Tibial artery (tissue), 4 donors: ENCODE results near the gene IGSF9B.

Experiments
- DNase-seq, 2 donors: peaks; one replicate each; pipeline ENCODE4 v3.0.0-alpha.2; 2019
- H3K27ac ChIP-seq, 2 donors: fragments of 200-600 bp; sonication (generic) in 1 of 2; 1 replicate in 1 of 2; 2 replicates in 1 of 2; pipeline ENCODE4 v1.5.1; 2018 to 2019; ENCODE audit warnings: mild to moderate bottlenecking in 1 of 2
- H3K27me3 ChIP-seq, 2 donors: fragments of 200-600 bp; sonication (generic) in 1 of 2; one replicate each; pipeline versions ENCODE4 v1.5.1 to v1.6.0; 2016 to 2019
- H3K36me3 ChIP-seq, 3 donors: fragments of 200-600 bp; sonication (generic) in 2 of 3; one replicate each; pipeline ENCODE4 v1.5.1; 2016 to 2019; ENCODE audit warnings: mild to moderate bottlenecking in 2 of 3
- H3K4me1 ChIP-seq, 4 donors: fragments of 200-600 bp; sonication (generic) in 2 of 4; 1 replicate in 3 of 4; 2 replicates in 1 of 4; pipeline ENCODE4 v1.5.1; 2016 to 2019
- H3K4me3 ChIP-seq, 2 donors: fragments of 200-600 bp; sonication (generic) in 1 of 2; 1 replicate in 1 of 2; 2 replicates in 1 of 2; pipeline ENCODE4 v1.5.1; 2018 to 2019; ENCODE audit warnings: mild to moderate bottlenecking in 2 of 2
- H3K9me3 ChIP-seq, 3 donors: fragments of 200-600 bp; sonication (generic) in 1 of 3; one replicate each; pipeline ENCODE4 v1.5.1; 2016 to 2019
- CTCF ChIP-seq, 2 experiments: fragments of 200-600 bp in 1 of 2; fragments of 450-650 bp in 1 of 2; IDR thresholded peaks; one replicate each; pipeline ENCODE4 v1.5.1; 2017 to 2019; ENCODE audit warnings: antibody characterized with exemption in 2 of 2, mild to moderate bottlenecking in 1 of 2, moderate library complexity in 1 of 2
- intact Hi-C: fragments of 100-400 bp; cut with DNase I; formaldehyde crosslinking; loops from one replicate; pipeline ENCODE4 v1.15.0; 2023; ENCODE audit warnings: low total_unique reads

IGSF9B gene

GRCh38 chr11:133895061-133895479 lies 61.7 kb downstream of the IGSF9B start:
- Histone ChIP-seq H3K27ac (no peak overlapping the region), H3K27me3 (no peaks in the 10 kb centered on the region), H3K9me3 (no peaks in the 10 kb centered on the region), H3K4me3 (no peak overlapping the region), H3K4me1 (peaks cover 0 to 8% (median 0%) of the 10 kb centered on the region in 4 donors), H3K36me3 (peaks cover 0 to 36% (median 15%) of the 10 kb centered on the region in 3 donors)
- no peak for TF ChIP-seq CTCF (IDR thresholded peaks at IDR 0.05)
- intact Hi-C loops = no loop called here
- peak in 1 of 2 donors; percentile 31 for DNase-seq

- Histone ChIP-seq H3K9me3 (no peaks in the 10 kb centered on the region), H3K4me3 (no peak overlapping the region), H3K27ac (no peak overlapping the region), H3K36me3 (peaks cover 0 to 20% (median 11%) of the 10 kb centered on the region in 3 donors), H3K27me3 (no peaks in the 10 kb centered on the region), H3K4me1 (peaks cover 0 to 8% (median 0%) of the 10 kb centered on the region in 4 donors)
- intact Hi-C loops = no loop called here
- peak in 1 of 2 donors; percentile 32 for DNase-seq
- no peak for TF ChIP-seq CTCF (IDR thresholded peaks at IDR 0.05)
Observed at GRCh38 chr11:133893381-133893780, 63.4 kb downstream of the IGSF9B start.

GRCh38 chr11:133892584-133893380 lies 64.0 kb downstream of the IGSF9B start:
- TF ChIP-seq CTCF (IDR thresholded peaks at IDR 0.05) = no peak
- no peak overlapping the region for H3K4me3 ChIP-seq
- no peak overlapping the region for H3K27ac ChIP-seq
- peaks cover 0 to 14% (median 11%) of the 10 kb centered on the region in 3 donors for H3K36me3 ChIP-seq
- H3K4me1 ChIP-seq = peaks cover 0 to 8% (median 0%) of the 10 kb centered on the region in 4 donors
- DNase-seq = peak in 1 of 2 donors; percentile 47
- intact Hi-C loops = no loop called here
- no peaks in the 10 kb centered on the region for H3K9me3 ChIP-seq
- H3K27me3 ChIP-seq = no peaks in the 10 kb centered on the region

GRCh38 chr11:133892126-133892525 lies 64.6 kb downstream of the IGSF9B start:
- Histone ChIP-seq H3K9me3 (no peaks in the 10 kb centered on the region), H3K27ac (no peak overlapping the region), H3K36me3 (peaks cover 0 to 7% (median 5%) of the 10 kb centered on the region in 3 donors), H3K4me3 (no peak overlapping the region), H3K4me1 (peaks cover 0 to 8% (median 0%) of the 10 kb centered on the region in 4 donors), H3K27me3 (no peaks in the 10 kb centered on the region)
- TF ChIP-seq CTCF (IDR thresholded peaks at IDR 0.05) = no peak
- DNase-seq = no peak
- intact Hi-C loops = no loop called here

DNA sequence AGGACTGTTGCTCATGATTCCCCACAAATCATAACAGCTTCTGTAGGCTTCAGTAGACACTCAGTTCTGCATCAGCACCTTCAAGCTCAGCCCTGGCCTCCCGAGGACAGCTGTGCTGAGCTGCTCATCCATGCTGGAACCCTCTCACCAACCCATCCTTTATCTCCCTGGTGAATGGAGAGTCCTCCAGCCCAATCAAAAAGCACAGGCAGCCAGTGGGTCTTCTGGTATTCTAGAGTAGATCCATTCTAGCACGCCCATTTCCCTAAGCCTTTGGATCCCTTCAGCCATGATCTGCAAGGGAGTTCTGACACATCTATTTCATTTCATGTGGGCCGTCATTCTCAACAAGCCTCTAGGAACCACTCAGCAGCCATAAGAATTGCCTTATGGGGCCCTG lies 66.9 kb downstream of the IGSF9B start:
- TF ChIP-seq CTCF (IDR thresholded peaks at IDR 0.05) = no peak
- H3K9me3 ChIP-seq = no peaks in the 10 kb centered on the region
- H3K27ac ChIP-seq = no peak overlapping the region
- DNase-seq = no peak
- no peaks in the 10 kb centered on the region for H3K27me3 ChIP-seq
- H3K4me1 ChIP-seq = peaks cover 0 to 6% (median 0%) of the 10 kb centered on the region in 4 donors
- H3K4me3 ChIP-seq = no peak overlapping the region
- no peaks in the 10 kb centered on the region for H3K36me3 ChIP-seq
- intact Hi-C loops = no loop called here
